Thymus (tissue), 11 donors: ENCODE data around the gene PRC1. TPM values are rescaled to one million over a fixed set of nuclear protein-coding genes. Genes with fewer than 3 reads are reported as not detected.

Source experiments
- DNase-seq, 9 donors: peaks; one replicate each; pipeline ENCODE4 v3.0.0-alpha.2; 2013; ENCODE audit warnings: low spot score in 9 of 9, low read depth in 6 of 9, missing footprints in 1 of 9
- H3K27ac ChIP-seq, 2 donors: one replicate each; pipeline ENCODE4 v1.5.1; 2013; ENCODE audit warnings: control low read depth in 1 of 2, low read depth in 1 of 2, low read length in 1 of 2, mild to moderate bottlenecking in 1 of 2, moderate library complexity in 1 of 2
- H3K27me3 ChIP-seq, 2 donors: one replicate each; pipeline ENCODE4 v1.5.1; 2013; ENCODE audit warnings: low read length in 1 of 2; ENCODE audit not compliant: control insufficient read depth in 2 of 2, insufficient read depth in 1 of 2
- H3K36me3 ChIP-seq, 2 donors: one replicate each; pipeline ENCODE4 v1.5.1; 2013; ENCODE audit warnings: low read length in 1 of 2, mild to moderate bottlenecking in 1 of 2, moderate library complexity in 1 of 2; ENCODE audit not compliant: control insufficient read depth in 2 of 2, insufficient read depth in 2 of 2
- H3K4me1 ChIP-seq, 2 donors: one replicate each; pipeline ENCODE4 v1.5.1; 2013; ENCODE audit warnings: low read length in 2 of 2; ENCODE audit not compliant: control insufficient read depth in 2 of 2, insufficient read depth in 2 of 2
- H3K4me3 ChIP-seq, 2 donors: one replicate each; pipeline ENCODE4 v1.5.1; 2013; ENCODE audit warnings: low read length in 2 of 2, control low read depth in 1 of 2, mild to moderate bottlenecking in 1 of 2
- H3K9me3 ChIP-seq, 2 donors: one replicate each; pipeline ENCODE4 v1.5.1; 2013; ENCODE audit warnings: low read length in 1 of 2, mild to moderate bottlenecking in 1 of 2; ENCODE audit not compliant: control insufficient read depth in 2 of 2, insufficient read depth in 1 of 2
- WGBS: extraction: QIAGEN DNeasy Blood & Tissue Kit; methylation state at CpG from one replicate; pipeline ENCODE4 v1.1.7; 2013; 5-methylcytosine and 5-hydroxymethylcytosine counted together
- polyA plus RNA-seq: library from polyadenylated mRNA; stranded (reverse); fragments of 200-250 nt; gene quantifications from one replicate; pipeline ENCODE4 v1.2.3, GENCODE V29; 2013
- total RNA-seq: library from RNA; stranded (reverse); fragments of 120-200 nt; gene quantifications from one replicate; pipeline ENCODE4 v1.2.4, GENCODE V29; 2013
- donor health status: healthy.

PRC1 gene
- total and polyA plus RNA-seq, 2 donors = 18.7 to 90.9 TPM

GRCh38 chr15:90982135-90982534, 12.2 kb downstream of the PRC1 start:
- no peak for DNase-seq
- Histone ChIP-seq H3K27me3 (no peaks in the 10 kb centered on the region), H3K36me3 (peaks cover 51 to 75% of the 10 kb centered on the region in 2 donors), H3K4me3 (no peak overlapping the region), H3K9me3 (no peaks in the 10 kb centered on the region), H3K27ac (no peak overlapping the region), H3K4me1 (peaks cover 0 to 3% of the 10 kb centered on the region in 2 donors)
- WGBS = 99% methylated on average over 5 of the region's 5 CpGs

GRCh38 chr15:90981681-90982080, 12.7 kb downstream of the PRC1 start:
- Histone ChIP-seq H3K4me3 (no peak overlapping the region), H3K4me1 (no peaks in the 10 kb centered on the region), H3K9me3 (no peaks in the 10 kb centered on the region), H3K36me3 (peaks cover 51 to 79% of the 10 kb centered on the region in 2 donors), H3K27ac (no peak overlapping the region), H3K27me3 (no peaks in the 10 kb centered on the region)
- WGBS = 98% methylated on average over 6 of the region's 6 CpGs
- no peak for DNase-seq

GRCh38 chr15:90979582-90979981, 14.8 kb downstream of the PRC1 start:
- peaks cover 60 to 91% of the 10 kb centered on the region in 2 donors for H3K36me3 ChIP-seq

GRCh38 chr15:90974216-90974615, 20.1 kb downstream of the PRC1 start:
- DNase-seq = no peak
- Histone ChIP-seq H3K27me3 (no peaks in the 10 kb centered on the region), H3K27ac (no peak overlapping the region), H3K9me3 (no peaks in the 10 kb centered on the region), H3K36me3 (peaks cover 57 to 80% of the 10 kb centered on the region in 2 donors), H3K4me3 (no peak overlapping the region), H3K4me1 (no peaks in the 10 kb centered on the region)
- 99% methylated on average over 21 of the region's 21 CpGs for WGBS

More at GRCh38 chr15:90979582-90979981, 14.8 kb downstream of the PRC1 start:
- no peak for DNase-seq
- Histone ChIP-seq H3K27ac (no peak overlapping the region), H3K9me3 (no peaks in the 10 kb centered on the region), H3K4me1 (no peaks in the 10 kb centered on the region), H3K27me3 (no peaks in the 10 kb centered on the region), H3K4me3 (no peak overlapping the region)
- 90% methylated on average over 1 of the region's 1 CpG for WGBS

GRCh38 chr15:90972133-90972532, 22.2 kb downstream of the PRC1 start:
- WGBS = 97% methylated on average over 5 of the region's 5 CpGs
- Histone ChIP-seq H3K36me3 (peaks cover 62 to 84% of the 10 kb centered on the region in 2 donors), H3K9me3 (no peaks in the 10 kb centered on the region), H3K27me3 (no peaks in the 10 kb centered on the region), H3K4me3 (no peak overlapping the region), H3K27ac (no peak overlapping the region), H3K4me1 (no peaks in the 10 kb centered on the region)
- DNase-seq = no peak

- no peak overlapping the region for H3K4me3 ChIP-seq
- no peak overlapping the region for H3K27ac ChIP-seq
- H3K9me3 ChIP-seq = no peaks in the 10 kb centered on the region
- peaks cover 64 to 79% of the 10 kb centered on the region in 2 donors for H3K36me3 ChIP-seq
- 97% methylated on average over 7 of the region's 7 CpGs for WGBS
- no peaks in the 10 kb centered on the region for H3K4me1 ChIP-seq
- no peaks in the 10 kb centered on the region for H3K27me3 ChIP-seq
- no peak for DNase-seq
Measured at GRCh38 chr15:90970274-90970673, 24.1 kb downstream of the PRC1 start.

- DNase-seq = no peak
- Histone ChIP-seq H3K9me3 (no peaks in the 10 kb centered on the region), H3K4me3 (no peak overlapping the region), H3K4me1 (no peaks in the 10 kb centered on the region), H3K27ac (no peak overlapping the region), H3K27me3 (no peaks in the 10 kb centered on the region), H3K36me3 (peaks cover 56 to 70% of the 10 kb centered on the region in 2 donors)
- WGBS = 96% methylated on average over 1 of the region's 1 CpG
Measured at GRCh38 chr15:90968434-90968833, 25.9 kb downstream of the PRC1 start.

GRCh38 chr15:90967206-90967605, 27.1 kb downstream of the PRC1 start:
- DNase-seq = no peak
- Histone ChIP-seq H3K36me3 (peaks cover 51 to 69% of the 10 kb centered on the region in 2 donors), H3K27me3 (no peaks in the 10 kb centered on the region), H3K4me1 (no peaks in the 10 kb centered on the region), H3K9me3 (no peaks in the 10 kb centered on the region), H3K4me3 (no peak overlapping the region), H3K27ac (no peak overlapping the region)
- WGBS = 98% methylated on average over 5 of the region's 5 CpGs

GRCh38 chr15:90966262-90966661, 28.1 kb downstream of the PRC1 start:
- Histone ChIP-seq H3K36me3 (peaks cover 57 to 76% of the 10 kb centered on the region in 2 donors), H3K27ac (no peak overlapping the region), H3K4me1 (no peaks in the 10 kb centered on the region), H3K27me3 (no peaks in the 10 kb centered on the region), H3K4me3 (no peak overlapping the region), H3K9me3 (no peaks in the 10 kb centered on the region)
- WGBS = 97% methylated on average over 9 of the region's 9 CpGs
- no peak for DNase-seq

GRCh38 chr15:90962021-90962420, 32.3 kb downstream of the PRC1 start:
- 95% methylated on average over 4 of the region's 4 CpGs for WGBS
- Histone ChIP-seq H3K4me1 (no peaks in the 10 kb centered on the region), H3K27me3 (no peaks in the 10 kb centered on the region), H3K36me3 (peaks cover 45 to 56% of the 10 kb centered on the region in 2 donors), H3K4me3 (no peak overlapping the region), H3K9me3 (no peaks in the 10 kb centered on the region), H3K27ac (no peak overlapping the region)
- DNase-seq = no peak
